SK-N-SH (cell line): ENCODE measurements around the gene IL17RE. TPM values are rescaled to one million over a fixed set of nuclear protein-coding genes. Genes with fewer than 3 reads are reported as not detected.

ENCODE experiments used
- CTCF ChIA-PET: fragments of 300-600, 350-600 bp; formaldehyde crosslinking; extraction: SDS; loops from one replicate; lab custom pipeline; 2021; lab: Yijun Ruan, JAX
- POLR2A ChIA-PET: fragments of 350-600 bp; sonication (Branson Sonifier 250); formaldehyde crosslinking; extraction: SDS; loops from one replicate; lab custom pipeline; 2020; ENCODE audit warnings: antibody characterized with exemption, inconsistent platforms; lab: Yijun Ruan, JAX
- DNase-seq: peaks from one replicate; pipeline ENCODE4 v3.0.0; 2012
- H2AFZ ChIP-seq: fragments of 200-600 bp; sonication (generic); 2 replicates; pipeline ENCODE4 v1.8.1; 2016; ENCODE audit warnings: antibody characterized with exemption, mild to moderate bottlenecking, low read depth
- H3F3A ChIP-seq: fragments of 200-600 bp; sonication (generic); replicated peaks from 2 replicates; pipeline ENCODE3; 2016; ENCODE audit warnings: antibody characterized with exemption, mild to moderate bottlenecking; ENCODE audit not compliant: insufficient read depth
- H3K27ac ChIP-seq, 2 experiments: fragments of 200-500 bp in 1 of 2; fragments of 200-600 bp in 1 of 2; sonication (Bioruptor generic) in 1 of 2; sonication (generic), shearing (Covaris generic) in 1 of 2; 2 replicates each; pipeline versions ENCODE4 v1.5.1 to v1.6.1; 2014 to 2016; ENCODE audit warnings: low read depth in 2 of 2, inconsistent platforms in 1 of 2, low read length in 1 of 2, mild to moderate bottlenecking in 1 of 2, mixed read lengths in 1 of 2
- H3K27me3 ChIP-seq: fragments of 200-600 bp; sonication (generic), shearing (Covaris generic); 2 replicates; pipeline ENCODE4 v1.6.1; 2016; ENCODE audit warnings: mixed run types; ENCODE audit not compliant: insufficient read depth
- H3K36me3 ChIP-seq, 2 experiments: fragments of 200-500 bp in 1 of 2; fragments of 200-600 bp in 1 of 2; sonication (Bioruptor generic) in 1 of 2; sonication (generic) in 1 of 2; replicated peaks in 1 of 2; 2 replicates each; pipeline versions ENCODE3 to v1.5.1; 2014 to 2016; ENCODE audit warnings: low read length in 1 of 2, mild to moderate bottlenecking in 1 of 2; ENCODE audit not compliant: insufficient read depth in 2 of 2, control insufficient read depth in 1 of 2
- H3K4me1 ChIP-seq, 2 experiments: fragments of 200-500 bp in 1 of 2; fragments of 200-600 bp in 1 of 2; sonication (Bioruptor generic) in 1 of 2; sonication (generic), shearing (Covaris generic) in 1 of 2; 2 replicates each; pipeline versions ENCODE4 v1.5.1 to v1.6.1; 2014 to 2016; ENCODE audit warnings: low read depth in 1 of 2, low read length in 1 of 2, mixed run types in 1 of 2; ENCODE audit not compliant: insufficient read depth in 2 of 2, control insufficient read depth in 1 of 2
- H3K4me2 ChIP-seq: fragments of 200-600 bp; sonication (generic), shearing (Covaris generic); 2 replicates; pipeline ENCODE4 v1.6.1; 2017; ENCODE audit warnings: mixed run types
- H3K4me3 ChIP-seq, 2 experiments: fragments of 200-500 bp in 1 of 2; fragments of 200-600 bp in 1 of 2; sonication (Bioruptor generic) in 1 of 2; sonication (generic), shearing (Covaris generic) in 1 of 2; 2 replicates each; pipeline versions ENCODE4 v1.5.1 to v1.8.1; 2014 to 2016; ENCODE audit warnings: low read depth in 2 of 2, inconsistent platforms in 1 of 2, low read length in 1 of 2, mild to moderate bottlenecking in 1 of 2, mixed read lengths in 1 of 2, moderate library complexity in 1 of 2
- H3K79me2 ChIP-seq: fragments of 200-600 bp; sonication (generic); 2 replicates; pipeline ENCODE4 v1.8.1; 2017; ENCODE audit warnings: mild to moderate bottlenecking; ENCODE audit not compliant: insufficient read depth
- H3K9ac ChIP-seq: fragments of 200-600 bp; sonication (generic); 2 replicates; pipeline ENCODE4 v1.6.1; 2017; ENCODE audit warnings: mixed run types
- H3K9me2 ChIP-seq: fragments of 200-600 bp; sonication (generic); 2 replicates; pipeline ENCODE4 v1.6.1; 2017; ENCODE audit warnings: mixed run types
- H3K9me3 ChIP-seq: fragments of 200-600 bp; sonication (generic); 2 replicates; pipeline ENCODE4 v1.6.1; 2017; ENCODE audit warnings: mixed run types, mild to moderate bottlenecking, moderate library complexity
- H4K20me1 ChIP-seq: fragments of 200-600 bp; sonication (generic); 2 replicates; pipeline ENCODE4 v1.6.1; 2017; ENCODE audit warnings: mild to moderate bottlenecking, mixed run types; ENCODE audit not compliant: insufficient read depth
- ELF1 ChIP-seq: IDR thresholded peaks from 2 replicates; pipeline ENCODE4 v1.4.0; 2012
- EP300 ChIP-seq, 2 experiments: IDR thresholded peaks; 2 replicates each; pipeline versions ENCODE4 v1.4.0 to v1.6.1; 2012; ENCODE audit warnings: borderline replicate concordance in 1 of 2, low read depth in 1 of 2, low read length in 1 of 2
- FOXJ3 ChIP-seq: sonication (generic); formaldehyde crosslinking; IDR thresholded peaks from 2 replicates; pipeline ENCODE4 v1.5.1; 2020; ENCODE audit warnings: mild to moderate bottlenecking, missing genetic modification reagents
- FOXM1 ChIP-seq: IDR thresholded peaks from 2 replicates; pipeline ENCODE4 v1.4.0; 2012; ENCODE audit warnings: low read depth, mild to moderate bottlenecking
- GABPA ChIP-seq: IDR thresholded peaks from 2 replicates; pipeline ENCODE4 v1.4.0; 2012; ENCODE audit warnings: low read depth, mild to moderate bottlenecking
- GATA2 ChIP-seq: sonication (generic); formaldehyde crosslinking; IDR thresholded peaks from 2 replicates; pipeline ENCODE4 v1.5.0; 2020; ENCODE audit warnings: mild to moderate bottlenecking, missing genetic modification reagents
- IRF3 ChIP-seq: fragments of 150-350 bp; IDR thresholded peaks from 2 replicates; pipeline ENCODE4 v1.6.1; 2016; ENCODE audit warnings: mild to moderate bottlenecking, low read depth, low read length
- JUND ChIP-seq: IDR thresholded peaks from 2 replicates; pipeline ENCODE4 v1.4.0; 2012
- MAX ChIP-seq: IDR thresholded peaks from 2 replicates; pipeline ENCODE4 v1.4.0; 2012; ENCODE audit warnings: low read depth
- NRF1 ChIP-seq: IDR thresholded peaks from 2 replicates; pipeline ENCODE4 v1.6.1; 2012; ENCODE audit warnings: low read depth, mild to moderate bottlenecking, low read length
- POLR2AphosphoS5 ChIP-seq: IDR thresholded peaks from 2 replicates; pipeline ENCODE4 v1.6.1; 2012; ENCODE audit warnings: low read depth, low read length
- RAD21 ChIP-seq: IDR thresholded peaks from 2 replicates; pipeline ENCODE4 v1.6.1; 2012; ENCODE audit warnings: mild to moderate bottlenecking, low read length
- RXRA ChIP-seq: IDR thresholded peaks from 2 replicates; pipeline ENCODE4 v1.4.0; 2012; ENCODE audit warnings: low read depth, mild to moderate bottlenecking, borderline replicate concordance
- SIN3A ChIP-seq: IDR thresholded peaks from 2 replicates; pipeline ENCODE4 v1.6.1; 2012; ENCODE audit warnings: low read depth, mild to moderate bottlenecking, low read length, moderate library complexity, borderline replicate concordance
- USF1 ChIP-seq: IDR thresholded peaks from 2 replicates; pipeline ENCODE4 v1.4.0; 2012; ENCODE audit warnings: low read depth, borderline replicate concordance
- ZBTB33 ChIP-seq: IDR thresholded peaks from 2 replicates; pipeline ENCODE4 v1.4.0; 2012; ENCODE audit warnings: low read depth, borderline replicate concordance
- WGBS: methylation state at CpG from one replicate; pipeline ENCODE4 v1.1.6; 2017; ENCODE audit warnings: low lambda C conversion rate; 5-methylcytosine and 5-hydroxymethylcytosine counted together
- polyA plus RNA-seq, 3 experiments: library from polyadenylated mRNA; depleted of rRNA; stranded (reverse); fragments of >200 nt; gene quantifications; 2 replicates each; pipeline ENCODE4 v1.2.3, GENCODE V29; 2012

The IL17RE gene
- polyA plus RNA-seq, 1 of the 3 experiments (the other 2 are of a cell fraction) = 0.95 TPM

- H3K36me3 ChIP-seq = peaks cover 7 to 13% of the 10 kb centered on the region in 2 experiments
- H3K27ac ChIP-seq = no peak overlapping the region
- ChIA-PET CTCF (no interaction called here), POLR2A (no interaction called here)
- WGBS = 93% methylated on average over 3 of the region's 3 CpGs
- H3K4me1 ChIP-seq = peaks cover 9 to 14% of the 10 kb centered on the region in 2 experiments; a peak in 2 of 4 replicates
- no peak overlapping the region for H2AFZ ChIP-seq
- H3K4me2 ChIP-seq = no peak overlapping the region
- H4K20me1 ChIP-seq = 0 out of 2 replicates have a peak, but pooled peaks cover under 1% of the 10 kb centered on the region
- peaks cover 28% of the 10 kb centered on the region for H3F3A ChIP-seq
- no peak overlapping the region for H3K9ac ChIP-seq
- no peaks in the 10 kb centered on the region for H3K9me3 ChIP-seq
- peaks cover 31% of the 10 kb centered on the region for H3K79me2 ChIP-seq
- H3K9me2 ChIP-seq = no peaks in the 10 kb centered on the region
- DNase-seq = no peak
- H3K27me3 ChIP-seq = no peaks in the 10 kb centered on the region
- no peak overlapping the region for H3K4me3 ChIP-seq
- no peak for TF ChIP-seq SIN3A
- TF ChIP-seq GATA2 (CRISPR knock-in tag) = no peak
- TF ChIP-seq IRF3 = no peak
- TF ChIP-seq ZBTB33 = no peak
- TF ChIP-seq JUND = no peak
- no peak for TF ChIP-seq FOXM1
- TF ChIP-seq GABPA = no peak
- no peak for TF ChIP-seq EP300 (IDR thresholded peaks at IDR 0.05; ENCODE audit: borderline replicate concordance in 1 of 2, low read depth in 1 of 2, low read length in 1 of 2)
- no peak for TF ChIP-seq RXRA
- no peak for TF ChIP-seq NRF1
- no peak for TF ChIP-seq MAX
- TF ChIP-seq FOXJ3 = no peak
- TF ChIP-seq USF1 = no peak
- no peak for TF ChIP-seq POLR2AphosphoS5
- no peak for TF ChIP-seq RAD21
- TF ChIP-seq ELF1 = no peak
Observed at GRCh38 chr3:9888540-9888939, 14.1 kb upstream of the IL17RE start.
